Esophagus (tissue), 2 donors: ENCODE data around the gene ARHGAP29. TPM values are rescaled to one million over a fixed set of nuclear protein-coding genes. Genes with fewer than 3 reads are reported as not detected.

ENCODE experiments used
- H3K27ac ChIP-seq, 2 donors: one replicate each; pipeline ENCODE4 v1.5.1; 2013; ENCODE audit warnings: low read depth in 2 of 2, mild to moderate bottlenecking in 2 of 2, inconsistent platforms in 1 of 2, low read length in 1 of 2, moderate library complexity in 1 of 2
- H3K27me3 ChIP-seq, 2 donors: one replicate each; pipeline ENCODE4 v1.6.1; 2013; ENCODE audit warnings: low read length in 2 of 2, control low read depth in 1 of 2, mild to moderate bottlenecking in 1 of 2; ENCODE audit not compliant: insufficient read depth in 2 of 2, control insufficient read depth in 1 of 2
- H3K36me3 ChIP-seq, 2 donors: one replicate each; pipeline ENCODE4 v1.6.1; 2013; ENCODE audit warnings: low read length in 1 of 2; ENCODE audit not compliant: control insufficient read depth in 2 of 2, insufficient read depth in 2 of 2
- H3K4me1 ChIP-seq, 2 donors: one replicate each; pipeline ENCODE4 v1.6.1; 2013; ENCODE audit warnings: low read length in 1 of 2; ENCODE audit not compliant: control insufficient read depth in 2 of 2, insufficient read depth in 2 of 2
- H3K4me3 ChIP-seq, 2 donors: one replicate each; pipeline ENCODE4 v1.5.1; 2013; ENCODE audit warnings: low read length in 2 of 2, mild to moderate bottlenecking in 2 of 2, low read depth in 1 of 2, moderate library complexity in 1 of 2
- H3K9me3 ChIP-seq, 2 donors: one replicate each; pipeline ENCODE4 v1.6.1; 2013; ENCODE audit warnings: mild to moderate bottlenecking in 2 of 2, low read depth in 1 of 2, low read length in 1 of 2, moderate library complexity in 1 of 2; ENCODE audit not compliant: control insufficient read depth in 2 of 2, insufficient read depth in 1 of 2
- WGBS, 2 donors: extraction: QIAGEN DNeasy Blood & Tissue Kit; methylation state at CpG; one replicate each; pipeline ENCODE4 v1.1.7; 2013; 5-methylcytosine and 5-hydroxymethylcytosine counted together
- polyA plus RNA-seq, 2 donors: library from polyadenylated mRNA; stranded (reverse); fragments of 200-250 nt; gene quantifications; one replicate each; pipeline ENCODE4 v1.2.3, GENCODE V29; 2013
- donor health status: healthy with polysubstance abuse.
- donor health status: Bipolar disorder and iron deficiency.

Gene ARHGAP29
- polyA plus RNA-seq, 2 donors = 2.7 to 2.8 TPM

DNA sequence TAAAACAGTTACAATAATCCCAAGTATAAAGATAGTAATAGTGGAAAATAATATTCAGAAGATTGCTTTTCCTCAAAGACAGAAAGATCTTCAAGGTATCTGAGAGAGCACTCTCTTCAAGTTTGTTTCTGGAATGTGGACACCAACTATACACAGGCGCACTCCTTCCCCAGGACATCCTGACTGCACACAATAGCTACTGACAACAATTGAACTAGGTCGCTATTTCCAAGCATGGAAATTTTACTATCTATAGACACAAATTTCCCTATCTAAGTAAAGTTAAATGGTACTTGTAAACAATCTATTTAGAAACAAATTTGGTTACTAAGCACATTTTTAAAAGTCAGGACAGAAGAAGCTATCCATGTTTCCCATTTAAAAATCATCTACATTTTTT lies 19.1 kb downstream of the ARHGAP29 start:
- no peaks in the 10 kb centered on the region for H3K4me1 ChIP-seq
- 75 to 78% methylated on average over 2 of the region's 2 CpGs for WGBS, 2 donors
- no peaks in the 10 kb centered on the region for H3K9me3 ChIP-seq
- no peak overlapping the region for H3K27ac ChIP-seq
- no peaks in the 10 kb centered on the region for H3K27me3 ChIP-seq
- no peak overlapping the region for H3K4me3 ChIP-seq
- H3K36me3 ChIP-seq = no peaks in the 10 kb centered on the region

DNA sequence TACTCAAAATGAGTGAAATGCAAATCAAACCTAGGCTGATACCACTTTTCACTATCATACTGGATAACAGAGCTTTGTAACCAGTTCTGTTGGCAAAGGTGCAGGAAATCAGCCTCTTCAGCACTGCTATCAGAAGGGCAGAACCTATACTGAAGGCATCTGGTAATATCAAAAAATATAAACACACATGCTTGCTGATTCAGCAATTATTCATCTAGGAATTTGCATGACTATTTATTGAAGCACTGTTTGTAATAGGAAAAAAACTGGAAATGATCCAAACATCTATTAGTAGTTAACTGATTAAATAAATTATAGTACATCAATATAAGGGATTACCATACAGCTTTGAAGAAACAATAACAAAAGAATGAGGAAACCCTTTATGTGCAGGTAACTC lies 21.4 kb downstream of the ARHGAP29 start:
- H3K4me1 ChIP-seq = no peaks in the 10 kb centered on the region
- no peaks in the 10 kb centered on the region for H3K9me3 ChIP-seq
- no peaks in the 10 kb centered on the region for H3K27me3 ChIP-seq
- H3K36me3 ChIP-seq = no peaks in the 10 kb centered on the region
- H3K4me3 ChIP-seq = no peak overlapping the region
- no peak overlapping the region for H3K27ac ChIP-seq

DNA sequence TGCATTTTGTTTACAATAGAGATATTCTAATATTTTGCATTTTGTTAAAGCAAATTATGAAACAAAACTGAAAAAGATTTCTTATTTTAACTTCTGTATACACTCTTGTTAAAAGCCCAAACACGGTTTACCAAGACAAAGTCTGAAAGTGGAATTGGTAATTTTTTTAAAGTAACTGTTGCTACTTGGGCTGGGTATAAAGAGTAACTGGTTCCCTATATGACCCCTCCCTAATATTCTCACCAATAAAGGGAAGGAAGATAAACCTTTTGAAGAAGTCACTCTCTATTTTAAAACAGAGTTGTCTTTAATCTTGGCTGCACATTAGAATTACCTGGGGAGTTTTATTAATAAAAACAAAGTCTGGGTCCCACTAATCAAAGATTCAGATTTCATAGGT lies 27.4 kb downstream of the ARHGAP29 start:
- no peaks in the 10 kb centered on the region for H3K9me3 ChIP-seq
- H3K4me1 ChIP-seq = no peaks in the 10 kb centered on the region
- no peaks in the 10 kb centered on the region for H3K36me3 ChIP-seq
- no peaks in the 10 kb centered on the region for H3K27me3 ChIP-seq
- no peak overlapping the region for H3K27ac ChIP-seq
- 93% methylated on average over 1 of the region's 1 CpG for WGBS, 2 donors
- H3K4me3 ChIP-seq = no peak overlapping the region

DNA sequence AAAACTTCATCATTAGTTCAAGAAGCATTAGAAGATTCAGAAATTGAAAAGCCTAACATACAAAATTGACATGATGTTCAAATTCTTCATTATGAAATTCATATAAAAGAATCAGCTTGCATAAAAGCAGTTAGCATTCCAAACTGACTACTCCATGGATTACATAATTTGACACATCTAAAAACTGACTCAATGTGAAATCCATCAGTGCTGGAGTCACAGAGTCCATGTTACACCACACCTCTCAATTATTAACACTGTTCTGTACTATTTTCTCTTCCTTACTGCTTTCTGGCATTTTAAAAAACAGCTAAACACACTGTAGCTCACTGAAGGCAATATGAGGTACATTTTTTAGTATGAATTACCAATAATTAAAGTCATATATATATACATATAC lies 28.0 kb downstream of the ARHGAP29 start:
- no peaks in the 10 kb centered on the region for H3K4me1 ChIP-seq
- H3K36me3 ChIP-seq = no peaks in the 10 kb centered on the region
- no peaks in the 10 kb centered on the region for H3K9me3 ChIP-seq
- no peak overlapping the region for H3K27ac ChIP-seq
- no peak overlapping the region for H3K4me3 ChIP-seq
- no peaks in the 10 kb centered on the region for H3K27me3 ChIP-seq

DNA sequence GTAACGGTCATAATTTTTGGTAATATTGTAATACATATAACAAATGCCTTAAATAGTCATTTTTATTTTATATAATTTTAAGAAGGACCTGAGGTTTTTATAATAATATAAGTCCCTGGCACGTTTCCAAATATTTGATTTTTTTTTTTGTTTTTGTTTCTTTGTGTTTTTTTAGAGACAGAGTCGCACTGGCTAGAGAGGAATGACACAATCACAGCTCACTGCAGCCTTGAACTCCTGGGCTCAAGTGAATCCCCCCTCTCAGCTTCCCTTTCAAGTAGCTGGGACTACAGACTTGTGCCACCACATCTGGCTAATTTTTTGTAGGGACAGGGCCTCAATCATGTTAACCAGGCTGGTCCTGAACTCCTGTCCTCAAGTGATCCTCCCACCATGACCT lies 29.7 kb downstream of the ARHGAP29 start:
- Histone ChIP-seq H3K27me3 (no peaks in the 10 kb centered on the region), H3K9me3 (no peaks in the 10 kb centered on the region)
- 68 to 70% methylated on average over 3 of the region's 3 CpGs for WGBS, 2 donors

DNA sequence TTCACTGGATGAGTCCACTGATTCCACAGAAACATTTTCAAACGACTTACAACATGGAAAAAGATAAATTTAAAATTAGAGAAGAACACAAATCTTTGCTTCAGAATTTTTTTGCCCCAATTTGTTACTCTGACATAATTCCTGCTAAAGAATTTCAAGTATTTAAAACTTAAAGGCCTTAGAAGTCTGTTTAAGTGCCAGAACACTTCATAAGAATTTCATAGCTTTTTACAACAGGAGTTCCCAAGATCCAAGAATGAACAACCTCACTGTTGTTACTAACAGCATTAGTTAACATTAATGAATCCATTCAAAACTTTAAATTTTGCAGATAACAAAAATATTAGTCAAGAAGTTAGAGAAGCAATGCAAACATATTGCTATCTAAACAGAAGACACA lies 31.7 kb downstream of the ARHGAP29 start:
- Histone ChIP-seq H3K9me3 (no peaks in the 10 kb centered on the region), H3K4me3 (no peak overlapping the region), H3K27ac (no peak overlapping the region), H3K27me3 (no peaks in the 10 kb centered on the region), H3K36me3 (no peaks in the 10 kb centered on the region), H3K4me1 (no peaks in the 10 kb centered on the region)
- 48 to 61% methylated on average over 1 of the region's 1 CpG for WGBS, 2 donors

More for the DNA sequence above, 29.7 kb downstream of the ARHGAP29 start:
- H3K36me3 ChIP-seq = no peaks in the 10 kb centered on the region
- H3K27ac ChIP-seq = no peak overlapping the region
- no peaks in the 10 kb centered on the region for H3K4me1 ChIP-seq
- H3K4me3 ChIP-seq = no peak overlapping the region

DNA sequence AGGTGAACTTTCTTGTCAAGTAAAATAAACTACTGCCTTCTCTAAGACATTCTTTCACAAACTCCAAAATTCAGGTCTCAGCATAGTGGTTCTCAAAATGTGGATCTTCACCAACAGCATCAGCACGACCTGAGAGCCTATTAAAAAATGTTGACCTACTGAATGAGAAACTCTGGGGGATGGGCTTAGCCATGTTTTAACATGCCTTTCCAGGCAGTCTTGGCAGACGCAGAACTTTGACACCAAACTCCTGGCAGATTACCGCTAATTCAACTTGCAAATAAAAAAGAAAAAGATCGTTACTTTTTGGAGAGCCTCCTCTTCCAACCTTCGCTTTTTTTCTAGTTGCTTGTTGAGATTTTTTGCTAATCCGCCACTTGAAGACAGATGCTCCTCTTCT lies 35.1 kb downstream of the ARHGAP29 start:
- Histone ChIP-seq H3K4me1 (no peaks in the 10 kb centered on the region), H3K4me3 (no peak overlapping the region), H3K27ac (no peak overlapping the region), H3K36me3 (no peaks in the 10 kb centered on the region), H3K27me3 (no peaks in the 10 kb centered on the region), H3K9me3 (no peaks in the 10 kb centered on the region)
- WGBS, 2 donors = 69 to 82% methylated on average over 6 of the region's 6 CpGs

DNA sequence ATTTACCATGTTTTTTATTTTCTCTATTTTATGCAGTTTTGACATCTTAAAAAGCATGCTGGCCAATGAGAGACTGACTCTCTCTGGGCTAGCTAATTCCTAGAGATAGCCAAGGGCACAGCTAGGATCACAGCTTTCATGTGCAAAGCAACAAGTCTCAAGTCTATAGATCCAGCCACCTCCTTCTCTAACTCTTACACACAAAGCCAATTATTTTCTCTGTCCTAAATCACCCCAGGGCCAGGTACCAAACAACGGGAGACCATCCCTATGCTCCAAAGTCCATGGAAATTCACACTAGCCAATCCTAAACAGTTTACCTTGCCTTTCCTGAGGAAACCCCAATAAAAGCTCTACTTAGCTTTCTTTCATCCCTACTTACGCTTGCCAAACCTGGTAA lies 38.0 kb downstream of the ARHGAP29 start:
- Histone ChIP-seq H3K27me3 (no peaks in the 10 kb centered on the region), H3K4me3 (no peak overlapping the region), H3K36me3 (no peaks in the 10 kb centered on the region), H3K9me3 (no peaks in the 10 kb centered on the region), H3K4me1 (no peaks in the 10 kb centered on the region), H3K27ac (no peak overlapping the region)
- WGBS, 2 donors = 84 to 86% methylated on average over 2 of the region's 2 CpGs

DNA sequence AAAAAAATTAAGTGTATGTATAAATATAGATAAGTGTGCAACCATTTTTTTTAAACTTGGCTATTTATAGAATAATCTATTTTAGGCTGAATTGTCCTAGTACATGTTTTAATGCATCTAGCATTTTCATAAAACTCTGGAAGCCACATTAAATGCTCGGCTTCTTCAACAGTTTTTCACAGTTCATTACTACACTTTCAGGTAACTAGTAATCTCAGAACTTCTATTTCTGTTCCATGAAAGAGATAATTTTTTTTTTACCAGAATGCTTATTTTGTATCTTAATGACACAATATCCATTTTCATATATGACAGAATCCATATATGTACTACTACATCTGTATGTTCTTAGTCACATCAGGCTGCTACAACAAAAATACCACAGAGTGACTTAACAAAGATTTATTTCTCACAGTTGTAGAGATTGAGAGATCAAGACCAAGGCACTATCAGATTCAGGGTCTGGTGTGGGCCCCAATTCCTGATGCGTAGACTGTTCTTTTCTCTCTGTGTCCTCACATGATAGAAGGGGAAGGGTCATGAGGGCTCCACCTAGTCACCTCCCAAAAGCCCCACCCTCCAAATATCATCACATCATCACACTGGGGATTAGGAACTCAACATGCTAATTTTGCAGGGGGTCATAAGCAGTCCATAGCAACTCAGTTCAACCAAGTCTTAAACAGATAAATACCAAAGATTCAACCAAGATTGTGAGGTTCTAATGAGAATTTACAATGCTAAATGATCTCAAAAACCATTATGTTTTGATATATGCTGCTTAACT lies 43.1 kb downstream of the ARHGAP29 start:
- Histone ChIP-seq H3K4me1 (no peaks in the 10 kb centered on the region), H3K9me3 (no peaks in the 10 kb centered on the region), H3K27ac (no peak overlapping the region), H3K4me3 (no peak overlapping the region), H3K36me3 (no peaks in the 10 kb centered on the region), H3K27me3 (no peaks in the 10 kb centered on the region)
- WGBS, 2 donors = 90 to 92% methylated on average over 2 of the region's 2 CpGs

DNA sequence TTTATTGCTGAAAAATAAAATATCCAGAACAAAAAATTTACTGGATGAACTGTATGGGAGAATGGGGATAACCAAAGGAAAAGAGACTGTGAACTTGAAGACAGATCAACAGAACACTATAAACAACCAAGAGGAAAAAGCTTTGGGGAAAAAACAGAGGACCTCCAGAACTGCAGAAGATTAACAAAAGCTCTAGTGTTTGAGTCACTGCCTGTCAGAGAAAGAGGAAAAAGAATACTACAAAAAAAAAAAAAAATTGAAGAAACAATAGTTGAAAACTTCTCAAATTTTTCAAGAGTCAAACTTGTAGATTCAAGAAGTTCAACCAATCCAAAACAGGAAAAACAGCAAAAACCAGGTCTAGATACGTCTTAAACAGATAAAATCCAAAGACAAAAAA lies 44.3 kb downstream of the ARHGAP29 start:
- no peak overlapping the region for H3K4me3 ChIP-seq
- no peaks in the 10 kb centered on the region for H3K27me3 ChIP-seq
- H3K9me3 ChIP-seq = no peaks in the 10 kb centered on the region
- no peak overlapping the region for H3K27ac ChIP-seq
- no peaks in the 10 kb centered on the region for H3K4me1 ChIP-seq
- WGBS, 2 donors = 62 to 80% methylated on average over 1 of the region's 1 CpG
- no peaks in the 10 kb centered on the region for H3K36me3 ChIP-seq
